A673 (cell line): Measurements from ENCODE around the gene DDX51.

Experiments
- EZH2 ChIP-seq: fragments of 200-600 bp; sonication (generic); IDR thresholded peaks from 2 replicates; pipeline ENCODE4 v1.6.1; 2017; ENCODE audit warnings: borderline replicate concordance, low read depth, mild to moderate bottlenecking, mixed read lengths, antibody characterized with exemption, low read length; ENCODE audit not compliant: poor library complexity, severe bottlenecking
- TF ChIP-seq, protein P1 (sequence below): fragments of 300-800, 200-600 bp; sonication (generic); conservative IDR thresholded peaks from 2 replicates; pipeline ENCODE4 v1.5.1; 2017; ENCODE audit warnings: low read depth, mild to moderate bottlenecking, antibody characterized with exemption, low read length, moderate library complexity, mixed read lengths

DNA sequence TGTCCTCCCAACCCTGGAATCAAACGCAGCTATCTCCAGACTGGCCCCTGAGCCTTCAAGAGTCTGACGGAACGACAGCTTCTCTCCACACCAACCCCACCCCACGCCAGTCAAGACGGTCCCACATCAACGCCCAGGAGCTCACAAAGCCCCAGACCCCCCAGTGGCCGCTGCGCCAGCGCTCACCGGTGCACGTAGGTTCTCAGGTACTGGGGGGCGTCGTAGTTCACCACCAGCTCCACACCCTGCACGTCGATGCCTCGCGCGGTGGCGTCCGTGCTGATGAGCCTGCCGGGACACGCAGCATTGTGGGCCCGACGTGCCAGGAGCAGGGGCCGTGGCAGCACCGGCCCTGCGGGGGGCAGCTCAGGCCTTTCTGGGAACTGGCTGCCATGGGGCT, 4.2 kb downstream of the DDX51 start:
- TF ChIP-seq, protein P1, sequence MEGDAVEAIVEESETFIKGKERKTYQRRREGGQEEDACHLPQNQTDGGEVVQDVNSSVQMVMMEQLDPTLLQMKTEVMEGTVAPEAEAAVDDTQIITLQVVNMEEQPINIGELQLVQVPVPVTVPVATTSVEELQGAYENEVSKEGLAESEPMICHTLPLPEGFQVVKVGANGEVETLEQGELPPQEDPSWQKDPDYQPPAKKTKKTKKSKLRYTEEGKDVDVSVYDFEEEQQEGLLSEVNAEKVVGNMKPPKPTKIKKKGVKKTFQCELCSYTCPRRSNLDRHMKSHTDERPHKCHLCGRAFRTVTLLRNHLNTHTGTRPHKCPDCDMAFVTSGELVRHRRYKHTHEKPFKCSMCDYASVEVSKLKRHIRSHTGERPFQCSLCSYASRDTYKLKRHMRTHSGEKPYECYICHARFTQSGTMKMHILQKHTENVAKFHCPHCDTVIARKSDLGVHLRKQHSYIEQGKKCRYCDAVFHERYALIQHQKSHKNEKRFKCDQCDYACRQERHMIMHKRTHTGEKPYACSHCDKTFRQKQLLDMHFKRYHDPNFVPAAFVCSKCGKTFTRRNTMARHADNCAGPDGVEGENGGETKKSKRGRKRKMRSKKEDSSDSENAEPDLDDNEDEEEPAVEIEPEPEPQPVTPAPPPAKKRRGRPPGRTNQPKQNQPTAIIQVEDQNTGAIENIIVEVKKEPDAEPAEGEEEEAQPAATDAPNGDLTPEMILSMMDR: no peak
- TF ChIP-seq EZH2: no peak
